HCT116 (cell line): ENCODE data around the gene CASKIN2. TPM values are rescaled to one million over a fixed set of nuclear protein-coding genes. Genes with fewer than 3 reads are reported as not detected.

Experiments
- ATAC-seq: fragments of 200-7000 bp; cut with Tn5 transposase; 2 replicates; pipeline ENCODE4 v1.9.1; 2020; ENCODE audit warnings: mild to moderate bottlenecking, moderate library complexity
- BruUV-seq: library from RNA; stranded (reverse); fragments of 400-500 nt; replicated peaks from 2 replicates; lab custom pipeline; 2021; lab: Mats Ljungman, UMichigan
- CTCF ChIA-PET: fragments of 300-600 bp; sonication (Branson Sonifier 250); formaldehyde crosslinking; loops from one replicate; lab custom pipeline; 2021; ENCODE audit warnings: antibody characterized with exemption; lab: Charles Lee
- POLR2A ChIA-PET: fragments of 300-600, 350-600 bp; sonication (Branson Sonifier 250); formaldehyde crosslinking; loops from one replicate; lab custom pipeline; 2021; ENCODE audit warnings: antibody characterized with exemption; lab: Charles Lee
- RAD21 ChIA-PET, 2 experiments: fragments of 300-600 bp; sonication (Branson Sonifier 250); formaldehyde crosslinking; loops; one replicate each; lab custom pipeline; 2023; ENCODE audit warnings: low total read pairs in 2 of 2; ENCODE audit not compliant: uncharacterized antibody in 2 of 2, unreplicated experiment in 2 of 2, low non-redundant PET in 1 of 2; lab: Charles Lee
- DNase-seq: peaks from one replicate; pipeline ENCODE4 v3.0.0-alpha.2; 2010; ENCODE audit warnings: low read depth, low spot score
- H2AFZ ChIP-seq: fragments of 200-600 bp; shearing (Covaris generic), sonication (generic); 2 replicates; pipeline ENCODE4 v1.6.1; 2017; ENCODE audit warnings: low read depth, mixed run types, mixed read lengths, antibody characterized with exemption, low read length; ENCODE audit not compliant: poor library complexity, severe bottlenecking
- H3K27ac ChIP-seq: 2 replicates; pipeline ENCODE4 v1.5.1; 2012; ENCODE audit warnings: low read depth, low read length
- H3K27me3 ChIP-seq: fragments of 200-600 bp; sonication (generic); 2 replicates; pipeline ENCODE4 v1.6.1; 2016; ENCODE audit warnings: mixed run types, low read length, mixed read lengths; ENCODE audit not compliant: insufficient read depth
- H3K36me3 ChIP-seq, 2 experiments: fragments of 200-500 bp in 1 of 2; fragments of 200-600 bp in 1 of 2; sonication (Bioruptor generic) in 1 of 2; sonication (generic) in 1 of 2; 2 replicates each; pipeline versions ENCODE4 v1.5.1 to v1.6.1; 2014 to 2016; ENCODE audit warnings: low read length in 2 of 2, inconsistent platforms in 1 of 2, mixed read lengths in 1 of 2, mixed run types in 1 of 2; ENCODE audit not compliant: insufficient read depth in 2 of 2, control insufficient read depth in 1 of 2
- H3K4me1 ChIP-seq, 2 experiments: fragments of 200-600 bp in 1 of 2; sonication (generic) in 1 of 2; 2 replicates each; pipeline versions ENCODE4 v1.5.1 to v1.6.1; 2012 to 2017; ENCODE audit warnings: low read length in 2 of 2, inconsistent platforms in 1 of 2, mild to moderate bottlenecking in 1 of 2, mixed read lengths in 1 of 2, mixed run types in 1 of 2, moderate library complexity in 1 of 2; ENCODE audit not compliant: insufficient read depth in 2 of 2, control insufficient read depth in 1 of 2
- H3K4me2 ChIP-seq: fragments of 200-600 bp; sonication (generic); 2 replicates; pipeline ENCODE4 v1.6.1; 2017; ENCODE audit warnings: mixed run types, low read length, mixed read lengths
- H3K4me3 ChIP-seq, 2 experiments: fragments of 200-600 bp in 1 of 2; sonication (generic) in 1 of 2; replicated peaks in 1 of 2; 2 replicates each; pipeline ENCODE4 v1.5.1; 2011 to 2016; ENCODE audit warnings: low read length in 2 of 2, control low read depth in 1 of 2, low read depth in 1 of 2, mild to moderate bottlenecking in 1 of 2, mixed read lengths in 1 of 2, mixed run types in 1 of 2
- H3K79me2 ChIP-seq: fragments of 200-600 bp; sonication (generic); 2 replicates; pipeline ENCODE4 v1.6.1; 2017; ENCODE audit warnings: mild to moderate bottlenecking, mixed run types, low read length, moderate library complexity, mixed read lengths; ENCODE audit not compliant: insufficient read depth
- H3K9ac ChIP-seq: fragments of 200-600 bp; sonication (generic); 2 replicates; pipeline ENCODE4 v1.6.1; 2016; ENCODE audit warnings: low read length, mixed read lengths
- H3K9me2 ChIP-seq: fragments of 200-600 bp; sonication (generic), shearing (Covaris generic); 2 replicates; pipeline ENCODE4 v1.6.1; 2017; ENCODE audit warnings: mixed run types, mild to moderate bottlenecking, moderate library complexity; ENCODE audit not compliant: insufficient read depth
- H3K9me3 ChIP-seq, 2 experiments: fragments of 200-500 bp in 1 of 2; fragments of 200-600 bp in 1 of 2; sonication (Bioruptor generic) in 1 of 2; sonication (generic) in 1 of 2; 2 replicates each; pipeline ENCODE4 v1.6.1; 2014 to 2017; ENCODE audit warnings: low read length in 2 of 2, mixed read lengths in 2 of 2, inconsistent platforms in 1 of 2, low read depth in 1 of 2, mild to moderate bottlenecking in 1 of 2, mixed run types in 1 of 2, moderate library complexity in 1 of 2; ENCODE audit not compliant: control insufficient read depth in 1 of 2, insufficient read depth in 1 of 2
- H4K20me1 ChIP-seq: fragments of 200-600 bp; sonication (generic), shearing (Covaris generic); 2 replicates; pipeline ENCODE4 v1.6.1; 2017; ENCODE audit warnings: mixed run types, mild to moderate bottlenecking, moderate library complexity; ENCODE audit not compliant: insufficient read depth
- EZH2 ChIP-seq: fragments of 200-600 bp; sonication (generic); IDR thresholded peaks from 2 replicates; pipeline ENCODE4 v1.6.1; 2017; ENCODE audit warnings: antibody characterized with exemption, mixed run types
- EZH2phosphoT487 ChIP-seq: fragments of 200-600 bp; IDR thresholded peaks from 2 replicates; pipeline ENCODE4 v1.6.1; 2018; ENCODE audit warnings: antibody characterized with exemption, borderline replicate concordance
- POLR2A ChIP-seq: IDR thresholded peaks from 2 replicates; pipeline ENCODE4 v1.7.0; 2011; ENCODE audit warnings: borderline replicate concordance; ENCODE audit not compliant: insufficient read depth, insufficient read length; ENCODE audit errors: extremely low read depth
- RAD21 ChIP-seq: IDR thresholded peaks from 2 replicates; pipeline ENCODE4 v1.6.1; 2012; ENCODE audit warnings: low read depth, mild to moderate bottlenecking
- SIN3A ChIP-seq: IDR thresholded peaks from 2 replicates; pipeline ENCODE4 v1.6.1; 2012; ENCODE audit warnings: low read depth
- intact Hi-C: fragments of 100-400 bp; cut with micrococcal nuclease; formaldehyde crosslinking; loops from 2 replicates; pipeline ENCODE4 v1.10.0; 2022
- total RNA-seq: library from RNA; stranded (reverse); gene quantifications from one replicate; pipeline ENCODE4 v1.2.1, GENCODE V29; 2021; ENCODE audit not compliant: unreplicated experiment
- TF ChIP-seq, protein P1 (sequence below), 3 experiments: fragments of 200-600 bp in 1 of 3; sonication (generic) in 1 of 3; IDR thresholded peaks in 2 of 3; conservative IDR thresholded peaks in 1 of 3; 2 replicates each; pipeline ENCODE4 v1.5.1; 2012 to 2017; ENCODE audit warnings: low read depth in 2 of 3, low read length in 2 of 3, antibody characterized with exemption in 1 of 3, borderline replicate concordance in 1 of 3, control low read depth in 1 of 3, mild to moderate bottlenecking in 1 of 3, mixed read lengths in 1 of 3, mixed run types in 1 of 3, moderate library complexity in 1 of 3; ENCODE audit not compliant: insufficient read depth in 1 of 3

Gene CASKIN2
- total RNA-seq, 1 experiment from 2014 or later, result 38.4 TPM

- peaks cover 88% of the 10 kb centered on the region for H3K79me2 ChIP-seq
- H3K9ac ChIP-seq, result no peak overlapping the region
- no TSS peak for BruUV-seq
- no peak overlapping the region; the same call in 1 of the 2 replicates for H3K27ac ChIP-seq
- H3K4me3 ChIP-seq, result no peak overlapping the region
- DNase-seq (no peak), ATAC-seq (no peak)
- ChIA-PET RAD21 (no interaction called here), CTCF (interaction anchor here (1.5 kb wide), 2 partner anchors 14 to 61 kb away, joined by 4 read pairs; no protein-coding TSS in a partner anchor), POLR2A (no interaction called here)
- H3K36me3 ChIP-seq, result no peaks in the 10 kb centered on the region; a peak in 1 of 4 replicates
- intact Hi-C loops, result no loop called here
- H3K27me3 ChIP-seq, result no peaks in the 10 kb centered on the region
- TF ChIP-seq, protein P1, sequence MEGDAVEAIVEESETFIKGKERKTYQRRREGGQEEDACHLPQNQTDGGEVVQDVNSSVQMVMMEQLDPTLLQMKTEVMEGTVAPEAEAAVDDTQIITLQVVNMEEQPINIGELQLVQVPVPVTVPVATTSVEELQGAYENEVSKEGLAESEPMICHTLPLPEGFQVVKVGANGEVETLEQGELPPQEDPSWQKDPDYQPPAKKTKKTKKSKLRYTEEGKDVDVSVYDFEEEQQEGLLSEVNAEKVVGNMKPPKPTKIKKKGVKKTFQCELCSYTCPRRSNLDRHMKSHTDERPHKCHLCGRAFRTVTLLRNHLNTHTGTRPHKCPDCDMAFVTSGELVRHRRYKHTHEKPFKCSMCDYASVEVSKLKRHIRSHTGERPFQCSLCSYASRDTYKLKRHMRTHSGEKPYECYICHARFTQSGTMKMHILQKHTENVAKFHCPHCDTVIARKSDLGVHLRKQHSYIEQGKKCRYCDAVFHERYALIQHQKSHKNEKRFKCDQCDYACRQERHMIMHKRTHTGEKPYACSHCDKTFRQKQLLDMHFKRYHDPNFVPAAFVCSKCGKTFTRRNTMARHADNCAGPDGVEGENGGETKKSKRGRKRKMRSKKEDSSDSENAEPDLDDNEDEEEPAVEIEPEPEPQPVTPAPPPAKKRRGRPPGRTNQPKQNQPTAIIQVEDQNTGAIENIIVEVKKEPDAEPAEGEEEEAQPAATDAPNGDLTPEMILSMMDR (IDR thresholded peaks at IDR 0.05 in 2 of 3, conservative IDR thresholded peaks at IDR 0.05 in 1 of 3; ENCODE audit: borderline replicate concordance in 1 of 3, insufficient read depth in 1 of 3, low read depth in 2 of 3, low read length in 2 of 3), result no peak
- TF ChIP-seq POLR2A (no peak), EZH2 (no peak), SIN3A (no peak), EZH2phosphoT487 (no peak), RAD21 (no peak)
- H3K9me3 ChIP-seq, result no peaks in the 10 kb centered on the region
- no peak overlapping the region for H3K4me2 ChIP-seq
- H3K9me2 ChIP-seq, result no peaks in the 10 kb centered on the region
- H4K20me1 ChIP-seq, result no peaks in the 10 kb centered on the region
- H2AFZ ChIP-seq, result no peak overlapping the region
- peaks cover 0 to 19% of the 10 kb centered on the region in 2 experiments; a peak in 2 of 4 replicates for H3K4me1 ChIP-seq
Observed at GRCh38 chr17:75540923-75541503, 25.7 kb upstream of the CASKIN2 start.
